H1 (cell line): Measurements from ENCODE around the gene IL26. TPM values are rescaled to one million over a fixed set of nuclear protein-coding genes. Genes with fewer than 3 reads are reported as not detected.

ENCODE experiments used
- CTCF ChIA-PET: fragments of 300-600 bp; sonication (Branson Sonifier 250); formaldehyde crosslinking; loops from one replicate; lab custom pipeline; 2021; ENCODE audit not compliant: partially characterized antibody; lab: Charles Lee
- POLR2A ChIA-PET: fragments of 300-600 bp; sonication (Branson Sonifier 250); formaldehyde crosslinking; loops from one replicate; lab custom pipeline; 2021; ENCODE audit warnings: inconsistent platforms; ENCODE audit not compliant: partially characterized antibody; lab: Charles Lee
- DNase-seq, 2 experiments: peaks; one replicate each; pipeline versions ENCODE4 v3.0.0 to v3.0.0-alpha.2; 2010 to 2022; ENCODE audit warnings: low spot score in 2 of 2, low read depth in 1 of 2, mixed read lengths in 1 of 2
- FAIRE-seq: peaks from 2 replicates; lab custom pipeline; 2011; peaks lifted over from hg19 to GRCh38; lab: Jason Lieb, UNC
- H2AFZ ChIP-seq: 2 replicates; pipeline ENCODE4 v1.8.1; 2012; ENCODE audit warnings: low read length, inconsistent platforms
- H2AK5ac ChIP-seq: 2 replicates; pipeline ENCODE4 v1.6.1; 2013; ENCODE audit warnings: low read depth, low read length
- H2BK120ac ChIP-seq: replicated peaks from 2 replicates; pipeline ENCODE3; 2013; ENCODE audit warnings: low read depth, low read length, inconsistent platforms
- H2BK12ac ChIP-seq: 2 replicates; pipeline ENCODE4 v1.6.1; 2013; ENCODE audit warnings: low read depth, low read length
- H2BK15ac ChIP-seq: 2 replicates; pipeline ENCODE4 v1.6.1; 2013; ENCODE audit warnings: low read length
- H2BK20ac ChIP-seq: 2 replicates; pipeline ENCODE4 v1.6.1; 2013; ENCODE audit warnings: low read length
- H2BK5ac ChIP-seq: 2 replicates; pipeline ENCODE4 v1.6.1; 2013; ENCODE audit warnings: low read depth, low read length
- H3K14ac ChIP-seq: 2 replicates; pipeline ENCODE4 v1.6.1; 2013; ENCODE audit warnings: inconsistent platforms; ENCODE audit not compliant: insufficient read length
- H3K18ac ChIP-seq: 2 replicates; pipeline ENCODE4 v1.6.1; 2013; ENCODE audit warnings: low read length; ENCODE audit errors: extremely low read depth
- H3K23ac ChIP-seq: 2 replicates; pipeline ENCODE4 v1.6.1; 2013; ENCODE audit warnings: inconsistent platforms; ENCODE audit not compliant: insufficient read length
- H3K23me2 ChIP-seq: 2 replicates; pipeline ENCODE4 v1.6.1; 2013; ENCODE audit warnings: low read depth, low read length
- H3K27ac ChIP-seq: 2 replicates; pipeline ENCODE4 v1.6.1; 2011; ENCODE audit warnings: low read depth, low read length, inconsistent platforms
- H3K27me3 ChIP-seq, 4 experiments: replicated peaks in 1 of 4; 1 replicate in 1 of 4; 2 replicates in 3 of 4; pipeline versions ENCODE4 v1.6.1 to v1.8.1; 2011 to 2013; ENCODE audit warnings: low read length in 3 of 4, mild to moderate bottlenecking in 3 of 4, inconsistent platforms in 2 of 4, mixed read lengths in 2 of 4, moderate library complexity in 1 of 4; ENCODE audit not compliant: control insufficient read depth in 3 of 4, insufficient read depth in 3 of 4; ENCODE audit errors: extremely low read depth in 1 of 4
- H3K36me3 ChIP-seq, 4 experiments: 2 replicates each; pipeline versions ENCODE4 v1.6.1 to v1.8.1; 2011 to 2013; ENCODE audit warnings: mild to moderate bottlenecking in 4 of 4, low read length in 3 of 4, moderate library complexity in 2 of 4, control low read depth in 1 of 4, inconsistent platforms in 1 of 4; ENCODE audit not compliant: insufficient read depth in 4 of 4, control insufficient read depth in 2 of 4
- H3K4ac ChIP-seq: replicated peaks from 2 replicates; pipeline ENCODE3; 2013; ENCODE audit warnings: low read length, low read depth, mixed read lengths, inconsistent platforms; ENCODE audit not compliant: insufficient read length
- H3K4me1 ChIP-seq, 4 experiments: replicated peaks in 1 of 4; 1 replicate in 1 of 4; 2 replicates in 3 of 4; pipeline versions ENCODE4 v1.6.1 to v1.8.1; 2011 to 2013; ENCODE audit warnings: low read length in 3 of 4, inconsistent platforms in 2 of 4, mixed read lengths in 1 of 4; ENCODE audit not compliant: insufficient read depth in 4 of 4, control insufficient read depth in 3 of 4
- H3K4me2 ChIP-seq, 2 experiments: 2 replicates each; pipeline versions ENCODE4 v1.6.1 to v1.8.1; 2011 to 2013; ENCODE audit warnings: low read depth in 2 of 2, low read length in 2 of 2, control low read depth in 1 of 2, inconsistent platforms in 1 of 2, mild to moderate bottlenecking in 1 of 2; ENCODE audit not compliant: insufficient read depth in 1 of 2
- H3K4me3 ChIP-seq, 4 experiments: fragments of 200-600, 300-600 bp in 1 of 4; sonication (generic), shearing (Covaris generic), sonication (Bioruptor Twin) in 1 of 4; 2 replicates each; pipeline versions ENCODE4 v1.5.1 to v1.8.1; 2011 to 2016; ENCODE audit warnings: low read length in 4 of 4, low read depth in 3 of 4, control low read depth in 2 of 4, inconsistent platforms in 2 of 4, mild to moderate bottlenecking in 2 of 4, mixed read lengths in 1 of 4, moderate library complexity in 1 of 4; ENCODE audit not compliant: insufficient read depth in 2 of 4; ENCODE audit errors: extremely low read depth in 1 of 4
- H3K56ac ChIP-seq: replicated peaks from 2 replicates; pipeline ENCODE3; 2013; ENCODE audit warnings: low read depth, mild to moderate bottlenecking, mixed read lengths, low read length, inconsistent platforms; ENCODE audit not compliant: insufficient read length
- H3K79me1 ChIP-seq: 2 replicates; pipeline ENCODE4 v1.6.1; 2013; ENCODE audit warnings: low read depth, low read length, control low read depth
- H3K79me2 ChIP-seq, 2 experiments: 2 replicates each; pipeline versions ENCODE4 v1.6.1 to v1.8.1; 2012 to 2013; ENCODE audit warnings: low read length in 2 of 2, mild to moderate bottlenecking in 2 of 2, inconsistent platforms in 1 of 2; ENCODE audit not compliant: insufficient read depth in 2 of 2, control insufficient read depth in 1 of 2
- H3K9ac ChIP-seq, 4 experiments: replicated peaks in 1 of 4; 1 replicate in 1 of 4; 2 replicates in 3 of 4; pipeline versions ENCODE4 v1.6.1 to v1.8.1; 2011 to 2013; ENCODE audit warnings: low read depth in 3 of 4, low read length in 3 of 4, control low read depth in 2 of 4, mild to moderate bottlenecking in 2 of 4, moderate library complexity in 2 of 4, inconsistent platforms in 1 of 4; ENCODE audit errors: extremely low read depth in 1 of 4
- H3K9me3 ChIP-seq, 2 experiments: 2 replicates each; pipeline versions ENCODE4 v1.6.1 to v1.8.1; 2012 to 2013; ENCODE audit warnings: mild to moderate bottlenecking in 2 of 2, moderate library complexity in 2 of 2, control low read depth in 1 of 2, inconsistent platforms in 1 of 2, low read depth in 1 of 2, low read length in 1 of 2, mixed read lengths in 1 of 2; ENCODE audit not compliant: insufficient read depth in 2 of 2
- H4K20me1 ChIP-seq, 2 experiments: replicated peaks in 1 of 2; 2 replicates each; pipeline versions ENCODE3 to v1.8.1; 2011 to 2013; ENCODE audit warnings: inconsistent platforms in 2 of 2, low read length in 2 of 2, mild to moderate bottlenecking in 1 of 2; ENCODE audit not compliant: insufficient read depth in 2 of 2, control insufficient read depth in 1 of 2
- H4K5ac ChIP-seq: 2 replicates; pipeline ENCODE4 v1.6.1; 2013; ENCODE audit warnings: low read length, low read depth, mixed read lengths, inconsistent platforms; ENCODE audit not compliant: insufficient read length
- H4K8ac ChIP-seq: 2 replicates; pipeline ENCODE4 v1.8.0; 2013; ENCODE audit warnings: mild to moderate bottlenecking, moderate library complexity, low read length, inconsistent platforms; ENCODE audit not compliant: insufficient read depth; ENCODE audit errors: extremely low read depth
- H4K91ac ChIP-seq: replicated peaks from 2 replicates; pipeline ENCODE3; 2013; ENCODE audit warnings: low read length, mixed read lengths, inconsistent platforms; ENCODE audit not compliant: insufficient read length
- CBX5 ChIP-seq: fragments of 300-800, 300-1000 bp; sonication (generic); IDR thresholded peaks from 2 replicates; pipeline ENCODE4 v1.7.1; 2016; ENCODE audit warnings: antibody characterized with exemption, low read length, low read depth
- KDM4A ChIP-seq: IDR thresholded peaks from one replicate; pipeline ENCODE4 v1.7.1; 2012; ENCODE audit warnings: low read depth, mild to moderate bottlenecking, moderate library complexity, low read length, inconsistent platforms; ENCODE audit not compliant: severe bottlenecking
- SP1 ChIP-seq: IDR thresholded peaks from 2 replicates; pipeline ENCODE4 v1.6.1; 2011; ENCODE audit warnings: low read depth, low read length
- polyA plus RNA-seq, 7 experiments: library from polyadenylated mRNA; depleted of rRNA in 3 of 7; stranded (reverse) in 5 of 7; unstranded in 2 of 7; fragments of >200 nt in 5 of 7; fragments of 200-250 nt in 2 of 7; gene quantifications; 1 replicate in 5 of 7; 2 replicates in 1 of 7; 4 replicates in 1 of 7; pipeline versions ENCODE4 v1.2.1 to v1.2.3, GENCODE V29; 2011 to 2013; ENCODE audit warnings: missing spikeins in 2 of 7, mixed read lengths in 2 of 7
- total RNA-seq: library from RNA; stranded (reverse); fragmentation: NEBNext Ultra II Directional; extraction: Animal tissue kit (Norgen Biotek cat#: 25700); gene quantifications from 2 replicates; pipeline ENCODE4 v1.2.1, GENCODE V29; 2021

Gene IL26
- total and polyA plus RNA-seq, 2 of the 8 experiments (the other 6 are each of a cell fraction or from before 2014, with no cell fraction given), result not detected

DNA sequence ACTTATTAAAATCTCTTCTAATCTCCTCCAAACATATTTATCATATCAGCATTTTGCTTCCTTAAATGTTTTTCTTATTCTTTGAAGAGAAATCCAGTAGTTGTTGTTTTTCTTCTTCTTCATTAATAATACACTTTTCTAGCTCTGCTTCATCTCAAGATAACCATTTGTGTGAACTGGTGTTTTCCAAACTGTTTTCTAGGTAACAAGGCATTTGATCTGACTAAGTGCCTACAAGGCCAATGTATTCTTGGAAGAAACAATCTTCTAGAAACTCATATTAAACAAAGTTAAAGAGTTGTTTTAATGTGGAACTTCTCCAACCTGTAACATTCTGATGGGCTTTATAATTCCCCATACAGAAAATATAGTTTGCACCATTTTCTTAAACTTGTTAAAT is 35.3 kb downstream of the IL26 start:
- Histone ChIP-seq H3K23ac (no peak overlapping the region), H2BK120ac (no peak overlapping the region), H3K56ac (no peak overlapping the region), H4K5ac (no peak overlapping the region), H2BK15ac (no peak overlapping the region), H3K9ac (no peak overlapping the region), H3K79me2 (no peaks in the 10 kb centered on the region), H2AFZ (no peak overlapping the region), H3K18ac (no peak overlapping the region), H3K27ac (no peak overlapping the region), H4K20me1 (no peaks in the 10 kb centered on the region), H2BK5ac (no peak overlapping the region), H4K8ac (no peak overlapping the region), H2BK20ac (no peak overlapping the region), H3K79me1 (no peaks in the 10 kb centered on the region), H3K9me3 (no peaks in the 10 kb centered on the region), H3K4me2 (no peak overlapping the region), H2BK12ac (no peak overlapping the region), H3K14ac (no peak overlapping the region), H3K4me3 (no peak overlapping the region), H3K4me1 (no peaks in the 10 kb centered on the region), H3K27me3 (no peaks in the 10 kb centered on the region), H3K36me3 (no peaks in the 10 kb centered on the region), H3K4ac (no peak overlapping the region), H4K91ac (no peak overlapping the region), H3K23me2 (no peaks in the 10 kb centered on the region), H2AK5ac (no peak overlapping the region)
- no peak for DNase-seq
- no peak for FAIRE-seq
- ChIA-PET CTCF (interaction anchor here (1.2 to 2.7 kb wide), 3 partner anchors 10 to 149 kb away, joined by 3 to 8 read pairs (median 3); no protein-coding TSS in a partner anchor), POLR2A (no interaction called here)
- TF ChIP-seq SP1 (no peak), KDM4A (no peak), CBX5 (no peak)
